Thyroid gland (tissue), 4 donors: ENCODE data around the gene CCAR1. TPM values are rescaled to one million over a fixed set of nuclear protein-coding genes. Genes with fewer than 3 reads are reported as not detected.
"Not testable (repeated sequence)": the region's sequence is repeated elsewhere in the genome, so short reads cannot be mapped to it uniquely, and the experiment has no call there.

Source experiments
- DNase-seq, 2 donors: peaks; one replicate each; pipeline ENCODE4 v3.0.0-alpha.2; 2019
- H3K27ac ChIP-seq, 3 donors: fragments of 200-600 bp; sonication (generic); 1 replicate in 2 of 3; 2 replicates in 1 of 3; pipeline ENCODE4 v1.5.1; 2016 to 2019; ENCODE audit warnings: mild to moderate bottlenecking in 1 of 3, moderate library complexity in 1 of 3
- H3K27me3 ChIP-seq: fragments of 200-600 bp; sonication (generic); one replicate; pipeline ENCODE4 v1.5.1; 2019
- H3K36me3 ChIP-seq, 2 donors: fragments of 200-600 bp; sonication (generic); one replicate each; pipeline ENCODE4 v1.5.1; 2016 to 2019
- H3K4me1 ChIP-seq, 2 donors: fragments of 200-600 bp; sonication (generic); one replicate each; pipeline ENCODE4 v1.5.1; 2017 to 2019
- H3K4me3 ChIP-seq, 3 donors: fragments of 200-600 bp; sonication (generic); replicated peaks in 1 of 3; 1 replicate in 2 of 3; 2 replicates in 1 of 3; pipeline ENCODE4 v1.5.1; 2016; ENCODE audit warnings: mild to moderate bottlenecking in 1 of 3
- H3K9me3 ChIP-seq: fragments of 200-600 bp; sonication (generic); one replicate; pipeline ENCODE4 v1.5.1; 2017
- POLR2A ChIP-seq, 2 donors: fragments of 450-650 bp; IDR thresholded peaks; one replicate each; pipeline ENCODE4 v1.6.1; 2017; ENCODE audit warnings: antibody characterized with exemption in 2 of 2, mild to moderate bottlenecking in 2 of 2, moderate library complexity in 1 of 2
- WGBS, 2 donors: methylation state at CpG; one replicate each; pipeline ENCODE4 v1.1.5; 2017; 5-methylcytosine and 5-hydroxymethylcytosine counted together
- intact Hi-C: fragments of 100-400 bp; cut with DNase I; formaldehyde crosslinking; loops from one replicate; pipeline ENCODE4 v1.15.1; 2023
- total RNA-seq, 4 donors: library from RNA; depleted of rRNA; stranded (reverse); fragments of >200 nt; gene quantifications; one replicate each; pipeline ENCODE4 v1.2.3, GENCODE V29; 2016
- TF ChIP-seq, protein P1 (sequence below), 6 experiments: fragments of 200-600 bp in 3 of 6; fragments of 450-650 bp in 3 of 6; sonication (generic) in 3 of 6; IDR thresholded peaks; one replicate each; pipeline ENCODE4 v1.5.1; 2016 to 2019; ENCODE audit warnings: antibody characterized with exemption in 6 of 6, mild to moderate bottlenecking in 2 of 6, inconsistent platforms in 1 of 6, moderate library complexity in 1 of 6

CCAR1 gene
- total RNA-seq, 4 donors from 2014 or later: 65.6 to 95.3 (median 74.2) TPM

DNA sequence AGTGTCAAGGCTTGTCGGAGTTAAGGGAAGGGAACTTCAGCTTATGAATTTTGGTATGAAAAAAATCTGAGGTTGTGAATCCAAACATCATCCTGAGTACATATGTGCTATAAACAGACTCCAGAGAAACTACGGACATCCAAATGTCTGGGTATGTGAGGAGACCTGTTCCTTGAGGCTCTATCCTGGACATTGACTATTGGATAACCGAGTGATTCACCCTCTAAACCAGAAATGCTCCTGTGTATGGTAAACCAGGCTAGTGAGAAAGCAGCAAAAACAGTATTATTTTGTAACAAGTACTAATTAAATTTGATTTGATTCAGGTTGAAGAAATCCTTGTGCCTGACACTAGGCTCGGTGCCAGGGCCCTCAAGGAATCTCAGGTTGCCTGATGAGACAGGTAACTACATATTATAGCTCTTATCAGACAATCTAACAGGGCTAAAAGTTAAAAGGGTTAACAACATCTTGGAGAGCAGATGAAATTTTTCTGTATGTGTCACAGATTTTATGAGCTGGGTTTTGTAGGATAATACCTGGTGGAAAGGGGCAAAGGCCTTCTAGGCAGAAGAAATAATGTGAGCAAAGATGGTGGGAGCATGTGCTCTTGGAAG is 95.9 kb downstream of the CCAR1 start:
- no peaks in the 10 kb centered on the region for H3K27me3 ChIP-seq

DNA sequence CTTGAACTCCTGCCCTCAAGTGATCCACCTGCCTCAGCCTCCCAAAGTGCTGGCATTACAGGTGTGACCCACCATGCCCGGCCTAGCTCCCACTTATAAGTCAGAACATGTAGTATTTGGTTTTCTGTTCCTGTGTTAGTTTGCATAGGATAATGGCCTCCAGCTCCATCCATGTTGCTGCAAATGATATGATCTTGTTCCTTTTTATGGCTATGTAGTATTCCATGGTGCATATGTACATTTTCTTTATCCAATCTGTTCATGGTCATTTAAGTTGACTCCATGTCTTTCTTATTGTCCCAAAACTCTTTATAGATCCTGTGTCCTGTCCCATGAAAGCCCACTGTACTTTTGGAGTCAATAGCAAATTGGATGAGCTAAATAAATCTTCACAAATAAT is 99.3 kb downstream of the CCAR1 start:
- H3K36me3 ChIP-seq, intact Hi-C loops, H3K4me3 ChIP-seq, H3K27me3 ChIP-seq, H3K4me1 ChIP-seq, H3K9me3 ChIP-seq, H3K27ac ChIP-seq, DNase-seq: not testable (repeated sequence)
- 91 to 100% methylated on average over 1 of the region's 1 CpG for WGBS, 2 donors

More for the DNA sequence above, 95.9 kb downstream of the CCAR1 start:
- intact Hi-C loops: no loop called here
- H3K36me3 ChIP-seq: no peaks in the 10 kb centered on the region
- H3K9me3 ChIP-seq: no peaks in the 10 kb centered on the region
- whole genome bisulfite sequencing, 2 donors: 77 to 79% methylated on average over 4 of the region's 4 CpGs
- H3K4me3 ChIP-seq: no peak overlapping the region
- DNase-seq: no peak
- no peaks in the 10 kb centered on the region for H3K4me1 ChIP-seq
- TF ChIP-seq POLR2A (IDR thresholded peaks at IDR 0.05): no peak
- TF ChIP-seq, protein P1, sequence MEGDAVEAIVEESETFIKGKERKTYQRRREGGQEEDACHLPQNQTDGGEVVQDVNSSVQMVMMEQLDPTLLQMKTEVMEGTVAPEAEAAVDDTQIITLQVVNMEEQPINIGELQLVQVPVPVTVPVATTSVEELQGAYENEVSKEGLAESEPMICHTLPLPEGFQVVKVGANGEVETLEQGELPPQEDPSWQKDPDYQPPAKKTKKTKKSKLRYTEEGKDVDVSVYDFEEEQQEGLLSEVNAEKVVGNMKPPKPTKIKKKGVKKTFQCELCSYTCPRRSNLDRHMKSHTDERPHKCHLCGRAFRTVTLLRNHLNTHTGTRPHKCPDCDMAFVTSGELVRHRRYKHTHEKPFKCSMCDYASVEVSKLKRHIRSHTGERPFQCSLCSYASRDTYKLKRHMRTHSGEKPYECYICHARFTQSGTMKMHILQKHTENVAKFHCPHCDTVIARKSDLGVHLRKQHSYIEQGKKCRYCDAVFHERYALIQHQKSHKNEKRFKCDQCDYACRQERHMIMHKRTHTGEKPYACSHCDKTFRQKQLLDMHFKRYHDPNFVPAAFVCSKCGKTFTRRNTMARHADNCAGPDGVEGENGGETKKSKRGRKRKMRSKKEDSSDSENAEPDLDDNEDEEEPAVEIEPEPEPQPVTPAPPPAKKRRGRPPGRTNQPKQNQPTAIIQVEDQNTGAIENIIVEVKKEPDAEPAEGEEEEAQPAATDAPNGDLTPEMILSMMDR (IDR thresholded peaks at IDR 0.05): no peak
- H3K27ac ChIP-seq: no peak overlapping the region

DNA sequence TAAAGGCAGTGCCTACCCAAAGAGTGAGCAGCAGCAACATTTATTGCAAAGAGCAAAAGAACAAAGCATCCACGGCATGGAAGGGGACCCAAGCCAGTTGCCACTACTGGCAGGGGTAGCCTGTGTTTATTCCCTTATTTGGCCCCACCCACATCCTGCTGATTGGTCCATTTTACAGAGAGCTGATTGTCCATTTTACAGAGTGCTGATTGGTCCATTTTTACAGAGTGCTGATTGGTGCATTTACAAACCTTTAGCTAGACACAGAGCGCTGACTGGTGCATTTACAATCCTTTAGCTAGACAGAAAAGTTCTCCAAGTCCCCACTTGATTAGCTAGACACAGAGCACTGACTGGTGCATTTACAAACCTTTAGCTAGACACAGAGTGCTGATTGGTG is 101.6 kb downstream of the CCAR1 start:
- 94 to 95% methylated on average over 2 of the region's 2 CpGs for WGBS, 2 donors
- H3K36me3 ChIP-seq, H3K9me3 ChIP-seq, H3K4me3 ChIP-seq, H3K27ac ChIP-seq, DNase-seq, intact Hi-C loops, H3K4me1 ChIP-seq, H3K27me3 ChIP-seq: not testable (repeated sequence)

DNA sequence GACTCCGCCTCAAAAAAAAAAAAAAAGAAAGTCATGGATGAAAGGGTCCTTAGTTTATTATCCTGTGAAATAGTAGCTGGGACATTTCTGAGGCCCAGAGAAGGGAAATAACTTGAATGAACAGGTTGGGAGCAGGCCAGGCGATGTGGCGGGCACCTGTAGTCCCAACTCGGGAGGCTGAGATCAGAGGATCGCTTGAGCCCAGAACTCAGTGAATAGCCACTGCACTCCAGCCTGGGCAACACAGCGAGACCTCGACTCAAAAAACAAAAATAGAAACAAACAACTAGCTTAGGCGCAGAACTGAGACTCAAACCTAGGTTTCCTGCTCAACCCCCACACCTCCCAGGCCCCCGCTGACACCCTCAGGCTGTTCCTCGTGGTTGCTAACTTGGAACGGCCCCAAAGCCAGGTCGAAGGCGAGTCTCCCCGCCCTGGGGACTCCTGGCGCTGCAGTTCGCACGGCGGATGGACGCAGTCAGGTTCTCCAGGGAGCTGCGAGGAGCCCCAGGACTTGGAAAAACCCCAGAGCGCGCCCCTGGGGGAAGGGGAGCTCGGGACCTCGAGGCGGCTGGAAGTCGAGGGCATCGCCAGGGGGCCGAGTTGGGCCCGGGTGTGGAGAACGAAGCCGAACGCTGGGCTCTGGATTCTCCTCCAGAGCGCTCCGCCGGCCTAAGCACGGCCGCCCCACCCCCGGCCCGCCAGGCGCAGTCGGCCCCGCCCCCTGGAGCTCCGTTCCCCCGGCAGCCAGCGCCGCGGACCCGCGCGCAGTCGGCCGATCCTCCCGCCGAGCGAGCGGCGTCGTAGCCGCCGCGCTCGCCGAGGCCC is 105.9 kb downstream of the CCAR1 start, which contains the start of gene STOX1:
Gene STOX1 (plus strand): TSS at position 768 of the 828 bp plus-strand sequence. CDS start 93 bp downstream, outside the sequence.
- DNase-seq: peak; percentile 70
- 17 to 41% methylated on average over 8 to 18 of the region's 63 CpGs for WGBS, 2 donors
- intact Hi-C loops: loop anchor here (5.0 kb wide), 1 partner anchor 70 kb away; no protein-coding TSS in a partner anchor
- Histone ChIP-seq H3K27me3 (no peaks in the 10 kb centered on the region), H3K4me3 (peak within 1 kb of the TSS in 2 of 3 donors; percentile 18 to 42), H3K9me3 (no peaks in the 10 kb centered on the region), H3K4me1 (peaks cover 4 to 5% of the 10 kb centered on the region in 2 donors), H3K27ac (peak within 1 kb of the TSS in 2 of 3 donors; percentile 37 to 60), H3K36me3 (no peaks in the 10 kb centered on the region)
- TF ChIP-seq, protein P1 (IDR thresholded peaks at IDR 0.05): peak in 1 of 6 experiments; percentile 13
- peak in 1 of 2 donors; percentile 43 for TF ChIP-seq POLR2A (IDR thresholded peaks at IDR 0.05)

DNA sequence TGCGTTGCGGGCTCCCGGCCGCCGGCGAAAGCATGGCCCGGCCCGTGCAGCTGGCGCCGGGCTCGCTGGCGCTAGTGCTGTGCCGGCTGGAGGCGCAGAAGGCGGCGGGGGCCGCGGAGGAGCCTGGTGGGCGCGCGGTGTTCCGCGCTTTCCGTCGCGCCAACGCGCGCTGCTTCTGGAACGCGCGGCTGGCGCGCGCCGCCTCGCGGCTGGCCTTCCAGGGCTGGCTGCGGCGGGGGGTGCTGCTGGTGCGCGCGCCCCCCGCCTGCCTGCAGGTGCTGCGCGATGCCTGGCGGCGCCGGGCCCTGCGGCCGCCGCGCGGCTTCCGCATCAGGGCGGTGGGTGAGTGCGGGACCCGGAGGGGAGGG is 106.5 kb downstream of the CCAR1 start:
- H3K27ac ChIP-seq: peak overlapping the region in 1 of 3 donors; percentile 37
- intact Hi-C loops: loop anchor here (5.0 kb wide), 1 partner anchor 70 kb away; no protein-coding TSS in a partner anchor

DNA sequence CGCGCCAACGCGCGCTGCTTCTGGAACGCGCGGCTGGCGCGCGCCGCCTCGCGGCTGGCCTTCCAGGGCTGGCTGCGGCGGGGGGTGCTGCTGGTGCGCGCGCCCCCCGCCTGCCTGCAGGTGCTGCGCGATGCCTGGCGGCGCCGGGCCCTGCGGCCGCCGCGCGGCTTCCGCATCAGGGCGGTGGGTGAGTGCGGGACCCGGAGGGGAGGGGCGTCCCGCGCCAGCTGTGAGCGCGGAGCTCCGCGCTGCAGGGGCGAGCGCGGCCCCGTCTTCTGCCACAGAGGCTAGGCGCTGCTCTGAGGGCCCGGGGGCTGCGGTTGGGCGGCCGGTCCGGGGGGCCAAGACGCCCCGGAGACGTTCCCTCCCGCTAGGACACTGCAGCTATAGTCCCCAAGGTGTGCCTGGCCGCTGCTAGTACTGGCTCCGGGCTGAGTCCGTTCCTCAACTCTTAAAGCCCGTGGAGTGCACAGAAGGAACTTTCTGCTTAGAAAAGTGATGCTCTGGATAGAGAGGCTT is 107.1 kb downstream of the CCAR1 start:
- DNase-seq: peak; percentile 30 to 35
- H3K4me1 ChIP-seq, H3K36me3 ChIP-seq, H3K27ac ChIP-seq, H3K9me3 ChIP-seq, H3K27me3 ChIP-seq: not testable (repeated sequence)
- intact Hi-C loops: loop anchor here (5.0 kb wide), 1 partner anchor 69 kb away; no protein-coding TSS in a partner anchor
- H3K4me3 ChIP-seq: peak overlapping the region in 1 of 3 donors; percentile 30
- 1 to 5% methylated on average over 12 to 14 of the region's 59 CpGs for WGBS, 2 donors

More for the DNA sequence above, 106.5 kb downstream of the CCAR1 start:
- H3K4me3 ChIP-seq: peak overlapping the region in 1 of 3 donors; percentile 42
- H3K27me3 ChIP-seq, H3K36me3 ChIP-seq, DNase-seq, H3K9me3 ChIP-seq, H3K4me1 ChIP-seq: not testable (repeated sequence)
- no CpG with 5 or more reads among the region's 58 CpGs for whole genome bisulfite sequencing, 2 donors
